ENCODE measurements around the gene MED22.
A peak's percentile ranks its signal among the peaks of the same experiment; 100 is the strongest.
"Not testable (repeated sequence)": the region's sequence is repeated elsewhere in the genome, so short reads cannot be mapped to it uniquely, and the experiment has no call there.

Gene MED22

GRCh38 chr9:133393399-133393798 lies 45.5 kb upstream of the MED22 start:
- H2BK5ac ChIP-seq (ENCODE audit: low read length): no peak overlapping the region
- no CpG with 5 or more reads among the region's 3 CpGs for WGBS, 2 donors (ENCODE audit: extremely low coverage in 2 of 2, insufficient read length in 2 of 2, insufficient replicate concordance in 1 of 2)

GRCh38 chr9:133392308-133392707 lies 44.4 kb upstream of the MED22 start:
- H3K4me3 ChIP-seq (ENCODE audit: low read length in 2 of 2); H3K4me1 ChIP-seq (ENCODE audit: control insufficient read depth in 2 of 2, insufficient read depth in 1 of 2, low read depth in 1 of 2, low read length in 2 of 2); H2AK5ac ChIP-seq (ENCODE audit: low read depth, low read length); H2BK120ac ChIP-seq (ENCODE audit: low read depth, low read length); H3K9ac ChIP-seq (ENCODE audit: low read depth, low read length, poor library complexity); H3K27ac ChIP-seq (replicated peaks; ENCODE audit: low read length); DNase-seq (ENCODE audit: low spot score); H3K4me2 ChIP-seq (ENCODE audit: insufficient read depth, low read length, poor library complexity, severe bottlenecking); H2BK15ac ChIP-seq (ENCODE audit: low read length); H3K14ac ChIP-seq (ENCODE audit: low read length); H3K36me3 ChIP-seq (replicated peaks in 1 of 2; ENCODE audit: control insufficient read depth in 2 of 2, insufficient read depth in 2 of 2, low read length in 2 of 2); H3K9me3 ChIP-seq (replicated peaks in 1 of 2; ENCODE audit: control insufficient read depth in 2 of 2, insufficient read depth in 1 of 2, low read depth in 1 of 2, low read length in 2 of 2); H2AFZ ChIP-seq (ENCODE audit: low read length); H3K23ac ChIP-seq (ENCODE audit: low read depth, low read length, poor library complexity); H3K18ac ChIP-seq (ENCODE audit: low read length); H3K27me3 ChIP-seq (ENCODE audit: control insufficient read depth in 3 of 3, insufficient read depth in 3 of 3, low read depth in 1 of 3, low read length in 3 of 3); H2BK12ac ChIP-seq (ENCODE audit: low read length); H3K79me1 ChIP-seq (ENCODE audit: low read depth, low read length); H3K4ac ChIP-seq (ENCODE audit: low read length); H4K91ac ChIP-seq (ENCODE audit: low read depth, low read length, poor library complexity); H2BK5ac ChIP-seq (ENCODE audit: low read length); H4K8ac ChIP-seq (ENCODE audit: low read depth, low read length): not testable (repeated sequence)
- no CpG with 5 or more reads among the region's 3 CpGs for WGBS, 2 donors (ENCODE audit: extremely low coverage in 2 of 2, insufficient read length in 2 of 2, insufficient replicate concordance in 1 of 2)

More at GRCh38 chr9:133393399-133393798, 45.5 kb upstream of the MED22 start:
- Histone ChIP-seq H3K14ac (ENCODE audit: low read length) (peak overlapping the region; percentile 47), H3K36me3 (replicated peaks in 1 of 2; ENCODE audit: control insufficient read depth in 2 of 2, insufficient read depth in 2 of 2, low read length in 2 of 2) (no peaks in the 10 kb centered on the region), H3K4me3 (ENCODE audit: low read length in 2 of 2) (peak overlapping the region in 1 of 2 donors; percentile 20), H3K9ac (ENCODE audit: low read depth, low read length, poor library complexity) (no peak overlapping the region), H4K8ac (ENCODE audit: low read depth, low read length) (no peak overlapping the region), H3K18ac (ENCODE audit: low read length) (no peak overlapping the region), H2BK12ac (ENCODE audit: low read length) (no peak overlapping the region), H3K4ac (ENCODE audit: low read length) (no peak overlapping the region), H4K91ac (ENCODE audit: low read depth, low read length, poor library complexity) (no peak overlapping the region), H3K4me2 (ENCODE audit: insufficient read depth, low read length, poor library complexity, severe bottlenecking) (no peak overlapping the region), H3K27ac (replicated peaks; ENCODE audit: low read length) (no peak overlapping the region), H2BK120ac (ENCODE audit: low read depth, low read length) (no peak overlapping the region), H3K23ac (ENCODE audit: low read depth, low read length, poor library complexity) (no peak overlapping the region), H2AK5ac (ENCODE audit: low read depth, low read length) (no peak overlapping the region), H2AFZ (ENCODE audit: low read length) (no peak overlapping the region), H3K4me1 (ENCODE audit: control insufficient read depth in 2 of 2, insufficient read depth in 1 of 2, low read depth in 1 of 2, low read length in 2 of 2) (peaks cover 0 to 3% of the 10 kb centered on the region in 2 donors), H3K9me3 (replicated peaks in 1 of 2; ENCODE audit: control insufficient read depth in 2 of 2, insufficient read depth in 1 of 2, low read depth in 1 of 2, low read length in 2 of 2) (peaks cover 4 to 6% of the 10 kb centered on the region in 2 donors), H2BK15ac (ENCODE audit: low read length) (no peak overlapping the region), H3K27me3 (ENCODE audit: control insufficient read depth in 3 of 3, insufficient read depth in 3 of 3, low read depth in 1 of 3, low read length in 3 of 3) (peaks cover 0 to 2% (median 2%) of the 10 kb centered on the region in 3 experiments), H3K79me1 (ENCODE audit: low read depth, low read length) (no peaks in the 10 kb centered on the region)
- no peak for DNase-seq (ENCODE audit: low spot score)

GRCh38 chr9:133391449-133391848 lies 43.5 kb upstream of the MED22 start:
- no CpG with 5 or more reads among the region's 4 CpGs for WGBS, 2 donors (ENCODE audit: extremely low coverage in 2 of 2, insufficient read length in 2 of 2, insufficient replicate concordance in 1 of 2)
- H3K4me3 ChIP-seq (ENCODE audit: low read length in 2 of 2): not testable (repeated sequence)

GRCh38 chr9:133390713-133391112 lies 42.8 kb upstream of the MED22 start:
- no peak overlapping the region for H3K9ac ChIP-seq (ENCODE audit: low read depth, low read length, poor library complexity)
- no peak overlapping the region for H3K23ac ChIP-seq (ENCODE audit: low read depth, low read length, poor library complexity)
- H3K14ac ChIP-seq (ENCODE audit: low read length): peak overlapping the region; percentile 47
- H3K4me3 ChIP-seq (ENCODE audit: low read length in 2 of 2): no peak overlapping the region
- no peaks in the 10 kb centered on the region for H3K36me3 ChIP-seq (replicated peaks in 1 of 2; ENCODE audit: control insufficient read depth in 2 of 2, insufficient read depth in 2 of 2, low read length in 2 of 2)
- H2AK5ac ChIP-seq (ENCODE audit: low read depth, low read length): peak overlapping the region; percentile 63
- no peak overlapping the region for H3K27ac ChIP-seq (replicated peaks; ENCODE audit: low read length)
- no CpG with 5 or more reads among the region's 7 CpGs for WGBS, 2 donors (ENCODE audit: extremely low coverage in 2 of 2, insufficient read length in 2 of 2, insufficient replicate concordance in 1 of 2)
- no peak overlapping the region for H2BK15ac ChIP-seq (ENCODE audit: low read length)
- H4K8ac ChIP-seq (ENCODE audit: low read depth, low read length): no peak overlapping the region
- no peak overlapping the region for H2BK12ac ChIP-seq (ENCODE audit: low read length)
- no peak overlapping the region for H2BK5ac ChIP-seq (ENCODE audit: low read length)
- H3K79me1 ChIP-seq (ENCODE audit: low read depth, low read length): no peaks in the 10 kb centered on the region
- H3K18ac ChIP-seq (ENCODE audit: low read length): no peak overlapping the region
- no peak overlapping the region for H4K91ac ChIP-seq (ENCODE audit: low read depth, low read length, poor library complexity)
- peaks cover 0 to 2% of the 10 kb centered on the region in 2 donors for H3K4me1 ChIP-seq (ENCODE audit: control insufficient read depth in 2 of 2, insufficient read depth in 1 of 2, low read depth in 1 of 2, low read length in 2 of 2)
- H2AFZ ChIP-seq (ENCODE audit: low read length): no peak overlapping the region
- DNase-seq (ENCODE audit: low spot score): no peak
- peaks cover 4 to 6% of the 10 kb centered on the region in 2 donors for H3K9me3 ChIP-seq (replicated peaks in 1 of 2; ENCODE audit: control insufficient read depth in 2 of 2, insufficient read depth in 1 of 2, low read depth in 1 of 2, low read length in 2 of 2)
- H3K27me3 ChIP-seq (ENCODE audit: control insufficient read depth in 3 of 3, insufficient read depth in 3 of 3, low read depth in 1 of 3, low read length in 3 of 3): peaks cover 0 to 2% (median 0%) of the 10 kb centered on the region in 3 experiments
- H3K4ac ChIP-seq (ENCODE audit: low read length): no peak overlapping the region
- H3K4me2 ChIP-seq (ENCODE audit: insufficient read depth, low read length, poor library complexity, severe bottlenecking): no peak overlapping the region
- no peak overlapping the region for H2BK120ac ChIP-seq (ENCODE audit: low read depth, low read length)

More at GRCh38 chr9:133391449-133391848, 43.5 kb upstream of the MED22 start:
- H2BK12ac ChIP-seq (ENCODE audit: low read length); H3K23ac ChIP-seq (ENCODE audit: low read depth, low read length, poor library complexity); H2BK15ac ChIP-seq (ENCODE audit: low read length); H4K91ac ChIP-seq (ENCODE audit: low read depth, low read length, poor library complexity); H3K18ac ChIP-seq (ENCODE audit: low read length); H3K27me3 ChIP-seq (ENCODE audit: control insufficient read depth in 3 of 3, insufficient read depth in 3 of 3, low read depth in 1 of 3, low read length in 3 of 3); H3K4me2 ChIP-seq (ENCODE audit: insufficient read depth, low read length, poor library complexity, severe bottlenecking); H3K27ac ChIP-seq (replicated peaks; ENCODE audit: low read length); H3K4me1 ChIP-seq (ENCODE audit: control insufficient read depth in 2 of 2, insufficient read depth in 1 of 2, low read depth in 1 of 2, low read length in 2 of 2); H4K8ac ChIP-seq (ENCODE audit: low read depth, low read length); H2AFZ ChIP-seq (ENCODE audit: low read length); H2BK120ac ChIP-seq (ENCODE audit: low read depth, low read length); H3K36me3 ChIP-seq (replicated peaks in 1 of 2; ENCODE audit: control insufficient read depth in 2 of 2, insufficient read depth in 2 of 2, low read length in 2 of 2); H3K14ac ChIP-seq (ENCODE audit: low read length); H2BK5ac ChIP-seq (ENCODE audit: low read length); H3K79me1 ChIP-seq (ENCODE audit: low read depth, low read length); DNase-seq (ENCODE audit: low spot score); H3K4ac ChIP-seq (ENCODE audit: low read length); H3K9me3 ChIP-seq (replicated peaks in 1 of 2; ENCODE audit: control insufficient read depth in 2 of 2, insufficient read depth in 1 of 2, low read depth in 1 of 2, low read length in 2 of 2); H2AK5ac ChIP-seq (ENCODE audit: low read depth, low read length); H3K9ac ChIP-seq (ENCODE audit: low read depth, low read length, poor library complexity): not testable (repeated sequence)
